CD4-positive, alpha-beta T cell treated with Interleukin-15 for 1 hour (primary cell): ENCODE data around the gene TRAF2.

Experiments
- DNase-seq: peaks from one replicate; pipeline ENCODE4 v3.0.0-alpha.2; 2020

Gene TRAF2

DNA sequence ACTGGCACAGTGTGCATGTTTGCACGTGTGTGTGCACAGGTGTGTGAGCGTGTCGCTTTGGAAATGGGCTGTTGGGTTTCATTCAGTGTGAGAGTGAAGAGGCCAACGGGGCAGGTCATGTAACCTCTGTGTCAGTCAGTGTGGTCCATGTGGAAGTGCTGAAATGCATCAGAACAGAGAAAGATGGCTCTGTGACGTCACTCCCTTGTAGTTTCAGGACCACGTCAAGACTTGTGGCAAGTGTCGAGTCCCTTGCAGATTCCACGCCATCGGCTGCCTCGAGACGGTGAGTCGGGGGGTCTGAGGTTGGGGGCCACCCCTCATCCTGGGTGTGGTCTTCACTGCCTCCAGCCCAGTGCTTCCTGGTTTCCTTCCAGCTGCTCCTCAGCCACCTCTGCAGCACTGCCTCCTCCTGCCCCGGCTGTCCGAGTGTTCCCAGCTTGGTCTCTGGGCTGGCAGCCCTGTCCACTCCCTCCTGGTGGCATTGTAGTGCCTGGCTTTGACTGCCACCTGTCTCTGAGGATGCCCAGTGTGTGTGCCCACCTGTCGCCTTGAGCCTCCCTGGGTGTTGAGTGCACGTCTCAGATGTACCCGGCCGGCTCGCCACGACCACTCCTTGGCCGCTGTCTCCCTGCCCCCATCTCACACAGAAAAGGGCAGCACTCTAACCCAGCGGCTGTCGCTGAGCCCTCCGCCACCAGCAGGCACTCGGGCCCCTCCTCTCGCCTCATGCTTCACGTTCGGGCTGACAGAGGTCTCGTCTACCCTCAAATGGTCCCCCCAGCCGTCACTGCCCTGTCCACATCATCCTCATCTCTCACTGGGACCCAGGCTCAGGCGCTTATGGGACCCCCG, 30.2 kb downstream of the TRAF2 start:
- no peak for DNase-seq

DNA sequence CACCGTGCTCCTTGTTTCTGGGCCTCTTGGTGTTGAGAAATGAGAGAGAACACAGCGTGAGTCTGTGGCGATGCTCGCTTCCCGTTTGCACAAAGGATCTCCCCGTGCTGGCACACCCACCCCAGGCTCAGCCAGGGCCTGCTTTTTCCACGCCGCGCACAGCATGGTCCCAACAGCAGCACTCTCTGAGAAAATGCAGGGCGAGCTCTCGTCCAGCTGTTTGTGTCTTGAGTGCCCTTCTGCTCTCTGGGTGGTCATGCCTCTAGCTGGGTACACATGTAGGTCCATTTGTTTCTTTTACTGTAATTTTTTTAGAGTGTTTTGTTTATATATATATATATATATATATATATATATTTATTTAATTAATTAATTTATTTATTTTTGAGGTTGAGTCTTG, 31.6 kb downstream of the TRAF2 start:
- no peak for DNase-seq

DNA sequence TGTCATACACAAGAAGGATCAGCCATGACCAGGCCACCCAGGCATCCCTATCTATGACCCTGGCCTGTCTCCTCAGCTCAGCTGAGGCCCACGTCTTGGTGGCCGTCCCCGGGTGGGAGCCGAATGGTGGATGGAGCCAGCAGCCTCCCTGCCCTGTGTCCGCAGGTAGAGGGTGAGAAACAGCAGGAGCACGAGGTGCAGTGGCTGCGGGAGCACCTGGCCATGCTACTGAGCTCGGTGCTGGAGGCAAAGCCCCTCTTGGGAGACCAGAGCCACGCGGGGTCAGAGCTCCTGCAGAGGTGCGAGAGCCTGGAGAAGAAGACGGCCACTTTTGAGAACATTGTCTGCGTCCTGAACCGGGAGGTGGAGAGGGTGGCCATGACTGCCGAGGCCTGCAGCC, 33.8 kb downstream of the TRAF2 start:
- no peak for DNase-seq

DNA sequence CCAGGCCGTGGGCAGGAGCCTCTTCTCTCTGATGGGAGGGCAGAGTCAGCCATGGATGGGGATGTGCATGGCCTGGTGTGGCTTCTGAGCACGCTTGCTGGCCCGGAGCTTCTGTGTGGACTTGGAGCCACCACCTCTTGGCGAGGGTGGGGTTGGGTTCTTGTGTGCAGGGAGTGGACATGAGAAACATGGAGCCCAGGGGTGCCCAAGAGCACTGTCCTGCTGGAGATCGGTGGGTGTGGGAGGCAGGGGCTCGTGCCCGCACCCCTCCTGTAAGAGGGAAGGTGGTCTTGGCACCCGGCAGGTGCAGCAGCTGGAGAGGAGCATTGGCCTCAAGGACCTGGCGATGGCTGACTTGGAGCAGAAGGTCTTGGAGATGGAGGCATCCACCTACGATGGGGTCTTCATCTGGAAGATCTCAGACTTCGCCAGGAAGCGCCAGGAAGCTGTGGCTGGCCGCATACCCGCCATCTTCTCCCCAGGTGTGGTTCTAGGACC, 34.5 kb downstream of the TRAF2 start:
- DNase-seq = no peak

DNA sequence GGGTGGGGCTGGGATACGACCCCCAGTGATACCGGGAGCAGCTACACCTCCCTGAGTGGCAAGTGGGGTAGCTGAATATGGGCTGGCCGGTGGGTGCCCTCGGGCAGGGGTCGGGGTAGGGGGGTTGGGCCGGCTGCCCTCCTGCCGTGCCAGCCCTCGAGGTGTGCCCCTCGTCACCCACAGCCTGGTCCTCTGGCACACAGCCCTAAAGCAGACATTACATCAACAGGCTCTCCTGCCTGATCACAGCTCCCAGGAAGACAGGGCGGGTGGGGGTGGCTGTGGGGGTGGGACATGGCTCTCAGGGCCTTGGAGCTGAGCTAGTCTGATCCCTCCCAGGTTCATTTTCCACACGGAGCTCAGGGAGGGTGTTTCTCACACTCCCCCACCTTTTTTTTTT, 35.0 kb downstream of the TRAF2 start:
- DNase-seq = no peak

DNA sequence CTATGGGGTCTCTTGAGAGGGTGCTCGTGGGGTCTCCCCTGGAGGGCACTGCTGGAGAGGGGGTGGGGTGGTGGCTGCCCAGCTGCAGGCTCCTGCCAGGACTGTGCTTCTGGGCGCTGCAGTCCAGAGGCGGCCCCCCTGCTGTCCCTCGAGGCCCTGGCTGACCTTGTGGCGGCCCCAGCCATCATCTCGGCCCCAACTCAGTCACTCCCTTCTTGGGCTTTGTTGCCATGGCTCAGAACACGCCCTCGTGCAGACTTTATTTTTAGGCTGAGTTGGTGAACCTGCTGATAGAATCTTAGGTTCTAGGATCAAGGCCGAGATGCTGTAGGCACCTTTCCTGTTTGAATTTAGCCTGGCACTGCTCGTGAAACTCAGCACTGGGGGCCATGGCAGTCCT, 35.4 kb downstream of the TRAF2 start:
- DNase-seq = no peak

DNA sequence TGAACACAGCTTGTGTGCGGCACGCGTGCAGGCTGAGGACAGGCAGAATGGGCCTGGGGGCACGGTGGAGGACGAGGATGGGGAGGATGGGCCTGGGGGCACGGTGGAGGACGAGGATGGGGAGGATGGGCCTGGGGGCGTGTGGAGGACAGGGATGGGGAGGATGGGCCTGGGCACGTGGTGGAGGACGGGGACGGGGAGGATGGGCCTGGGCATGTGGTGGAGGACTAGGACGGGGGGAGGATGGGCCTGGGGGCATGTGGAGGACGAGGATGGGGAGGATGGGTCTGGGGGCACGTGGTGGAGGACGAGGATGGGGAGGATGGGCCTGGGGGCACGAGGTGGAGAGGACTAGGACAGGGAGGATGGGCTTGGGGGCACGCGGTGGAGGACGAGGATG, 36.2 kb downstream of the TRAF2 start:
- no peak for DNase-seq

DNA sequence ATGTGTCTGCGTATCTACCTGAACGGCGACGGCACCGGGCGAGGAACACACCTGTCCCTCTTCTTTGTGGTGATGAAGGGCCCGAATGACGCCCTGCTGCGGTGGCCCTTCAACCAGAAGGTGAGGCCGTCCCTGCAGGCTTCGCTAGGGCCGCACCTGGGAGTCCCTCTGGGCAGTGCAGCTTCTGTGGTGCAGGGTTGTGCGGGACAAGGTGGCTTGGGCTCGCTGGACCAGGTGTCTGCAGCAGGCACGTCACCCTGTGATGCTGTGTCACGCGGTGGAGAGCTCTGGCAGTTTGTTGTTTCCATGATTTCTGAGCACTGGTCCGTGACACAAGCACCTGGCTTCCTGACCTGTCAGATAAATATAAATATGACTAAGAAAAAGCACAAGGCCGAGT, 37.6 kb downstream of the TRAF2 start:
- DNase-seq = no peak

DNA sequence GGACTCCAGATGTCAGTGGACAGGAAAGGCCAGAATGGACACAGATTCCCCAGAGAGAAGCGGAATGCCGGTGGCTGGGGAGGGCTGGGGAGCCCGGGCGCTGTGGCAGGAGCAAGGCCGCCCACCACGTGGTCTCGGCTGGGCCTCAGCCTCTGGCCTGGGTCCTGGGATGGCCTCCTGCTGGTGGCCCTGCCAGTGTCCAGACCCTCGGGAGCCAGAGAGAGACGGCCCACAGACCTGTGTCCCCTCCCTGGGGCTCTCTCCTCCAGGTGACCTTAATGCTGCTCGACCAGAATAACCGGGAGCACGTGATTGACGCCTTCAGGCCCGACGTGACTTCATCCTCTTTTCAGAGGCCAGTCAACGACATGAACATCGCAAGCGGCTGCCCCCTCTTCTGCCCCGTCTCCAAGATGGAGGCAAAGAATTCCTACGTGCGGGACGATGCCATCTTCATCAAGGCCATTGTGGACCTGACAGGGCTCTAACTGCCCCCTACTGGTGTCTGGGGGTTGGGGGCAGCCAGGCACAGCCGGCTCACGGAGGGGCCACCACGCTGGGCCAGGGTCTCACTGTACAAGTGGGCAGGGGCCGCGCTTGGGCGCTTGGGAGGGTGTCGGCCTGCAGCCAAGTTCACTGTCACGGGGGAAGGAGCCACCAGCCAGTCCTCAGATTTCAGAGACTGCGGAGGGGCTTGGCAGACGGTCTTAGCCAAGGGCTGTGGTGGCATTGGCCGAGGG, 39.3 kb downstream of the TRAF2 start:
- DNase-seq = no peak

DNA sequence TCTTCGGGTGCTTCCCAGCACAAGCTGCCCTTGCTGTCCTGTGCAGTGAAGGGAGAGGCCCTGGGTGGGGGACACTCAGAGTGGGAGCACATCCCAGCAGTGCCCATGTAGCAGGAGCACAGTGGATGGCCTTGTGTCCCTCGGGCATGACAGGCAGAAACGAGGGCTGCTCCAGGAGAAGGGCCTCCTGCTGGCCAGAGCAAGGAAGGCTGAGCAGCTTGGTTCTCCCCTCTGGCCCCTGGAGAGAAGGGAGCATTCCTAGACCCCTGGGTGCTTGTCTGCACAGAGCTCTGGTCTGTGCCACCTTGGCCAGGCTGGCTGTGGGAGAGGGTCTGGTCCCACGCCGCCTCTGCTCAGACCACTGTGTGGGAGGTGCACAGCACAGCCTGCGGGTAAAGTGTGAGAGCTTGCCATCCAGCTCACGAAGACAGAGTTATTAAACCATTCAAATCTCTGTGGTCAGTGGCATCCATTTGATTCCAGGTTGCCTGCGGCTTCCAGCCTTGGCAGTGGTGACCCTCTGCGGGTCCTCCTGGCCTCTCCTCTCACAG, 39.9 kb downstream of the TRAF2 start:
- DNase-seq = no peak

DNA sequence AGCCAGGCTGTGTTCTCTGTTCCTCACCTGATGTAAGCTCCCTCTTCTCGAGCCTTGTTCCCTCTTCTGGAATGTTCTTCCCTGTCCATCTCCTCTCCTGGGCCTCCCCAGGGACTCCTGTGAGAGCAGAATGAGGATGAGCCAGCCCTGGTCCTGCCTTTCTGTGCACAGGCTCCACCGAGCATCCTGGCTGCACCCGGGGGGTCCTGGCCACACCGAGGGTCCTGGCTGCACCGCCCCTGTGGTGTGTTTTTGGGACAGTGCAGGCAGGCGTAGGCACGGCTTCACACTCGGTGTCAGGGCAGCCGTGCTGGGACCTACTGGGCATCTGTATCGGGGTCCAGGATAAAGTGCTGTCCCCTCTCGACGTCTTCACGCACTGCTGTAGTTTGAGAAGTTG, 40.4 kb downstream of the TRAF2 start:
- DNase-seq = no peak

DNA sequence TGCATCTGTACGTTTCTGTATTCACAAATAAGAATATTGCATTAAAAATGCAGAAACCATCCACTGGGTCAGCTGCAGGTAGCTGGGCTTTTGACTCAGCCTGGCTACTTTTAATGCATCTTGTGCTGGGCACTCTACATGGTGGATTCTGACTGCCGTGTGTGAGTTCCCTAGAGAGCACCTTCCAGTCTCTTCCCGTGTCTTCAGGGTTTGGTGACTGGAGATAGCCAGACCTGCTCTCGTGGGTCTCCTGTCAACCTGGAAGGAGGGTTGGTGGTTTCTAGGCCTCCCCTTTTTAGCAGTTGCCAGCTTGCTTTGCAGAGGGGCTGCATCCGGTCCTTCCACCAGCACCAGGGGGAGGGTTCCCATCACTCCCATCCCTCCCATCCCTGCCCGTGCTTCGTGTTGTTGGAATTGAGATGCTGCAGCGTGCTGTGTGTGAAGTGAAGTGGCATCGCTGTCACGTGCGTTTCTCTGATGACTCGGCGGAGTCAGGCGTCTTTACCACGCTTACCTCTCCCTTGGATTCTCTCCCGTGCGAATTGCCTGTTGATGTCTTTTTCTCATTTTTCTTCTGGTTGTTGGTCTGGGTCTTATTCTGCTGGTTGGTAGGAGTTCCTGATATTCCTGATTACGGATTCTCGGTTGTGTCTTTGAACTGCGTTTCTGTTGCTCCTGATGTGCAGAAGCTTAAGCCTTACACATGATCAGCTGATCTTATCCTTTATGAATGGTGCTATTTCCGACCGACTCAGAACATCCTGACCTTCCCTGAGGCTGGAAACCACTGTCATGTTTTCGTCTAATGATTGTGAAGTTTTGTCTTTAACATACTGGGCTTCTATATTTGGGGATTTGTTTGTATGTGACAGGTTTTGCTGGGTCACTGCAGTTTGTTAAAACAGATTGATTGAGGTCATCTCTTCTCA, 41.3 kb downstream of the TRAF2 start:
- no peak for DNase-seq

DNA sequence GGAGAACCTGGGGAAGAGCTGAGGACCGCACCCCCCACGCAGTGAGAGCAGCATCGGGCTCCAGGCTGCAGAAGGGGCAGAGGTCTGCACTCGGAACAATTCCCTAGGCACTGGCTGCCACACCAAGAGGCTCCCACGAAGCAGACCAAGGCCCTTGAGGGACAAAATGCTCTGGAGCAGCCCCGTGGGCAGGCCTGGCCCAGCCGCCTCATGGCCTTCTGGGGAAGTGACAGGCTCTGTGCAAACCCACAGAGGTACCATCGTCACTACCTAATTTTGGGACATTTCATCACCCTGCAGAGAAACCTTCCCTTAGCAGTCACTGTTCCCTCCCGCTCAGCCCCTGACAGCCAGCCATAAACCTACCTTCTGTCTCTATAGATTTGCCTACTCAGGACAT, 42.3 kb downstream of the TRAF2 start:
- no peak for DNase-seq

DNA sequence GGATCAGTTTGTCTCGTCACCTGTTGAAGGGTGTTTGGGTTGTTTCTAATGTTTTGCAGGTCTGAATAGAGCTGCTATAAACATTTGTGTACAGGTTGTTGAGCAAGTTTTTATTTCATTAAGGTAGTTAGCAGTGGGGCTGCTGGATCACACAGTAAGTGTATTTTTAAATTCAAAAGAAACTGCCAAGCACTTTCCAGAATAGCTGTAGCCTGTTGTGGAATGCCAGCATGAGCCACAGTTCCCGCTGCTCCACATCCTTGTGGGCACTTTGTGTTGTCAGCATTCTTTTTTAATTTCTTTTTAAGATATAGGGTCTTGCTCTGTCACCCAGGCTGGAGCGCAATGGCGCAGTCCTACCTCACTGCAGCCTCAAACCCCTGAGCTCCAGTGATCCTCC, 43.7 kb downstream of the TRAF2 start:
- DNase-seq = no peak

DNA sequence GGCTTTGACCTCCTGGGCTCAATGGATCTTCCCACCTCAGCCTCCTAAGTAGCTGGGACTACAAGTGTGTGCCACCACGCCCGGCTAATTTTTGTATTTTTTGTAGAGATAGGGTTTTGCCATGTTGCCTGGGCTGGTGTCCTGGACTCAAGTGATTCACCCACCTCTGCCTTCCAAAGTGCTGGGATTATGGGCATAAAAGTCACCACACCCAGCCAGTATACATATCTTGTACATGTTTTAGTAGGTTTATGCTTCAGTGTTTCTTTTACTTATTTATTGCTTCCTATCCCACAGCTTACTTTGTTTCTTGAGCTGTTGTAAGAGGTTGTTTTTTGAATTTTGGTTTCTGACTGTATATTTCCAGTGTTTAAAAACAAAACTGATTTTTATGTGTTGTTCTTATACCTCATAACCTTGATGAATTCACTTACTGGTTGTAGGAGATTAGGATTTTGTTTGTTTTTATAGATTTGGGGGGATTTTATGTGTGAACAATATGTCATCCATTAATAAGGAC, 45.4 kb downstream of the TRAF2 start:
- no peak for DNase-seq

DNA sequence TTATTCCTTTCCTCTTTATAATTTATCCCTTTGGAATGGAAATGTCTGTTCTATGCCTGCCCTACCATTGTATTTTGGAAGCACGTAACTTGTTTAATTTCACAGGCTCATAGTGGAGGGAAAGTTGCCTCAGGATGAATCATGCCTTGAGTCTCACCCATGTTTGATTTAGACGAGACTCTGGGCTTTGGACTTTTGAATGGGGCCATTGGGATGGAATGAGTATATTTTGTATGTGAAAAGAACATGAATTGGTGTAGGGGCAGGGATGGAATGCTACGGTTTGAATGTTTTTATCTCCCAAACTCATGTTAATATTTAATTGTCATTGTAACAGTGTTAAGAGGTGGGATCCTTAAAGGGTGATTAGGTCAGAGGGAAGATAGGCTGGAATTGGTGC, 48.0 kb downstream of the TRAF2 start:
- no peak for DNase-seq

DNA sequence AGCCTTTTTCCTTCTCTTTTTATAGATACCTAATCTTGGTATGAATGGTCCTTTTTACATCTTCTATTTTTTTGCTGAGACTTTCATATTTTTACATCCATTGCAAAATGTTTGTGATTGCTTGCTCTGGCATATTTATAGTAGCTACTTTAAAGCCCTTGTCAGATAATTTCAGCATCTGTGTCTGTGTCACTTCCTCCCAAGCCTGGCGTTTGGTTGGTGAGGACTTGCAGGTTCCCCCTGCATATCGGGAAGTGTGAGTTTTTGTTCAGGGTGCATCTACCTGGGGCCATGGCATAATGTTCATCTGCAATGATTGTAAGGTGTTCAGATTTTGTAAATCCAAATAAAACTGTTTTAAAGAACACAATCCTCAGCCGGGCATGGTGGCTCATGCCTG, 49.3 kb downstream of the TRAF2 start:
- DNase-seq = no peak

DNA sequence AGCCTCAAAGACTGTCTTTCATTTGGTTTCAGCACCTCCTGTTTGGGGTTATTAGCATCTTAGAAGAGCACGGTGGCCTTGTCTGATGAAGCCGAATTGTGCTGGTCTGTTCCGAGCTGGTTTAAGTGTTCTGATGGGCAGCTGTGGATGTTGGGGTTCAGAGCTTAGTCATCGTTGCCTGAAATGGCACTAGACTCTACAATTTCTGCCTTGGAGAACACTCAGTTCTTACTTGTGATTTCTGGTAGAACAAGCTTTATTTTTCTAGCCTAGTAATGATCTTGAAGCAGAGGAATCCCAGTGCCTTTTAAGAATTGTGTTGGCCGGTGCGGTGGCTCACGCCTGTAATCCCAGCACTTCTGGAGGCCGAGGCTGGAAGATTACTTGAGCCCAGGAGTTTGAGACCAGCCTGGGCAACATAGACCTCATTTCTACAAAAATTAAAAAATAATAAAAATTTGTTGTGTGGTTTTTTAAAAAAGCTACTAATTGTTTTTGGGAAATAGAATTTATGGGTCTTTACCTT, 50.4 kb downstream of the TRAF2 start:
- no peak for DNase-seq

DNA sequence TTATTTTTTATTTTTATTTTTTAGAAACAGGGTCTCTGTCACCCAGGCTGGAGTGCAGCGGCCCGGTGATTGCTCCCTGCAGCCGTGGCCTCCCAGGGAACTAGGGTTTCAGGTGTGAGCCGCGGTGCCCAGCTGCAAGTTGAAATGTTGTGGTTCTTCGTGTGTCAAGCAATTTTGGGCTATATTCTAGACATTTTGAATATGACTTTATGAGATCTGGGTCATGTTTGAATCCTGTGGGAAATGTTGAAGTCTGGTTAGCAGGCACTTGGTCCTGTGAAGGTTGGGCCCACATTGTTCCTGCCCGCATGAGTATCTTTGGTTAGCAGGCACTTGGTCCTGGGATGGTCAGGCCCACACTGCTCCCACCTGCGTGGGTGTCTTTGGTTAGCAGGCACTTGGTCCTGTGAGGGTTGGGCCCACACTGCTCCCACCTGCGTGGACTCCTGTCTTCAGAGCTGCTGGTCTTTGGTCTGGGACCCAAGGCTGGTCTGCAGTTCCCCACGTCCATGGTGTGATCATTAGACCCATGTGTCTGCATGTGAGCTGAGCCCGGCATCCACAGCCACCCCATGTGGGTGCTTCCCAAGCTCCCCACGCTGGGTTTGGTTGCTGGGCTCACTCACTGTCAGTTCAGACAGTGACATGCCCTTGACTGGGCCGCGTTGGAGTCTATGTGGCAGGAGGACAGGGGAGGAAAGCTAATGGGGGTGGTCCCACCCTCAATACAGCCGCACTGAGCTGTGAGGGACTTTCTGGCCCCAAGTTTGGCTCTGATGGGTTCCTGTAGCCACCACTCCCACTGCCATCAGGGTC, 51.1 kb downstream of the TRAF2 start:
- no peak for DNase-seq

DNA sequence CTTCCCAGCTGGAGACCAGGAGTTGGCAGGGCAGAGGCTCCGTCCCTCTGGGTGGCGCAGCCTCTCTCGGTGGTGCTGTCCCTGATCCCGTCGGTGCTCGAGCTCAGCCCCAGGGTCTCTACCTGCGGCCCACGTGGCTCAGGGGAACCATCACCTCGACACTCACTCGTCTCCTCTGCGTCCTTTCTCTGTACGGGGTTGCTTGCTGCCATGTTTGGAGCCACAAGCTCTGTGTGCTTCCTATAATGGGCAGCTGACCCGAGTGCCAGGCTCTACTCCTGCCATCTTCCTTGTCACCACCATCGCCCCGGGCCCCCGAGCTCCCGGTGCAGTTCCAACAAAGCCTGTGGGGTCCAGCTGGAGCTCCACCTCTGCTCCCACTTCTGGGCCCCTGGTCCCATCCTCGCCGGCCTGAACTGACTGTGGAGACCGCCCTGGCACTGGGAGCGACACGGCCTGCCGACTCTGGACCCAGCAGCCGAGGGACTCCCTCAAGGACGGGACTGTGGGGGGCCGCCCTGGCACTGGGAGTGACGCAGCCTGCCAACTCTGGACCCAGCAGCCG, 53.2 kb downstream of the TRAF2 start:
- no peak for DNase-seq

DNA sequence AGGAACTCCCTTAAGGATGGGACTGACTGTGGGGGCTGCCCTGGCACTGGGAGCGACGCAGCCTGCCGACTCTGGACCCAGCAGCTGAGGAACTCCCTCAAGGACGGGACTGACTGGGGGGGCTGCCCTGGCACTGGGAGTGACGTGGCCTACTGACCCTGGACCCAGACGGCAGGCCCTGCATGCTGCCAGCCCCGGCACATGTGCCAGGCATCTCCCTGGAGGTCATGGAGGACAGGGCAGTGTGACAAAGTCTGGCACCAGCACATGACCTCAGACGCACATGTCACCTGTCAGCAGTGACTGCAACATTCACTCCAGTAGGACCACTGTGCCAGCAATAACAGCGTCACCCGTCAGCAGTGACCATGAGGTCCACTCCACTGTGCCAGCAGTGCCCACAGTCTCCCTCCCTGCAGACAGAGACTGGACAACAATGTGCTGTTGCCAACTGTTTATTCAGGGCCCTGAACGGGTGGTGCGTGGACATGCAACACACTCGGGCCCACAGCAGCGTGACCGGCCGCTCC, 53.7 kb downstream of the TRAF2 start:
- DNase-seq = no peak
